VCaP (cell line): ENCODE results near the gene MACROD2.

ENCODE experiments used
- H3K27ac ChIP-seq: fragments of 450-650 bp; 2 replicates; pipeline ENCODE4 v1.5.1; 2017
- TF ChIP-seq, protein P1 (sequence below): fragments of 450-650 bp; conservative IDR thresholded peaks from 2 replicates; pipeline ENCODE4 v1.5.1; 2017; ENCODE audit warnings: mild to moderate bottlenecking, moderate library complexity

Gene MACROD2

DNA sequence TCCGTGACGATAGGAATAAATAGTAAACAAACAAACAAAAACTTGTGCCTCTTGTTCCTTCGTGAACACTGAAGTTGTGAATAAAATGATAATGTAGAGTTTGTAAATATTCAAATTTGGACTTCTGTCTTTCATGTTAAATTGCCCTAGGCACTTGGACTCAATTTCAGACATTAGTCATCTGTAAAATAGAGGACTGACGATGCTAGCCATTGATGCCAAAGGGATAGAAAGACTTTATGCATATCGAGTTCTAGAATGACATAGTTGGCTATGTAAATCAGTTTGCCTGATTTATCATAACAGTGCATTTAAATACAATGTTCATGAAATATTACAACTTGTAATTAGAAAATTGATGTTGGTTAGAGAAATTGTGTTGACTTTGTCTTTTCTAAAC, 388.0 kb downstream of the MACROD2 start:
- H3K27ac ChIP-seq, result no peak overlapping the region
- TF ChIP-seq, protein P1, sequence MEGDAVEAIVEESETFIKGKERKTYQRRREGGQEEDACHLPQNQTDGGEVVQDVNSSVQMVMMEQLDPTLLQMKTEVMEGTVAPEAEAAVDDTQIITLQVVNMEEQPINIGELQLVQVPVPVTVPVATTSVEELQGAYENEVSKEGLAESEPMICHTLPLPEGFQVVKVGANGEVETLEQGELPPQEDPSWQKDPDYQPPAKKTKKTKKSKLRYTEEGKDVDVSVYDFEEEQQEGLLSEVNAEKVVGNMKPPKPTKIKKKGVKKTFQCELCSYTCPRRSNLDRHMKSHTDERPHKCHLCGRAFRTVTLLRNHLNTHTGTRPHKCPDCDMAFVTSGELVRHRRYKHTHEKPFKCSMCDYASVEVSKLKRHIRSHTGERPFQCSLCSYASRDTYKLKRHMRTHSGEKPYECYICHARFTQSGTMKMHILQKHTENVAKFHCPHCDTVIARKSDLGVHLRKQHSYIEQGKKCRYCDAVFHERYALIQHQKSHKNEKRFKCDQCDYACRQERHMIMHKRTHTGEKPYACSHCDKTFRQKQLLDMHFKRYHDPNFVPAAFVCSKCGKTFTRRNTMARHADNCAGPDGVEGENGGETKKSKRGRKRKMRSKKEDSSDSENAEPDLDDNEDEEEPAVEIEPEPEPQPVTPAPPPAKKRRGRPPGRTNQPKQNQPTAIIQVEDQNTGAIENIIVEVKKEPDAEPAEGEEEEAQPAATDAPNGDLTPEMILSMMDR, result no peak

DNA sequence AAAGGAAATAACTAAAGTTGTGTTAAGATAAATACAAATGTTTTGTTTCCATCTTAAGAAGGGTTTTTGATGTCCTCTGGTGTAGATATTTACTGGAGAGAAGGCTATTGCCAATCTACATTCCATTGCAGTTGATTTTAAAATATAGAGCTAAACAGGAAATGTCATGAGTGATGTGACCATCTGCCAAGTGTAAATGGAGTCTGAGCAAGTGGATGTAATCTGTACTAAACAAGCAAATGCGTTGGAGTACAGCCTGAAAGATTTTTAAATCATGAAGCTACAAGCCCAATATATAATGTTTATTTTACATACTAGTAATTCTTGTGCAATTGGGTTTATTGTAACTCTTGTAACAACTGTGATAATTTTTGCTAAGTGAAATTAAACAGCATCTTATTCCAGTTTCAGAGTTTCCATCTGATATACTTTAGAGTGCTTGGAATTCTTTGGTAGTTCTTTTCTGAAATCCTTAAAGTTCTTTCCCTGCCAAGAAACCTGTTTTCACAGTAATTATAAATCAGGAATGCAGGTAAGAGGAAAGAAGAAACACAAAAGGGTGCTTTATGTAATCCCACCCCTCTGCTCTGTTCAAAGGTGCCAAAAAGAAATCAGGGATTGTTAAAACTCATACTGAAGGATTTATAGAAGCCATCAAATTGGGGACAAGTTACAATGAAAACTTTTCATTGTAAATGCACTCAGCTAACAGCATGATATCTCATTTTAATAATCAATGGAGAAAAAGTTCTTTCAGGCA, 389.3 kb downstream of the MACROD2 start:
- H3K27ac ChIP-seq, result no peak overlapping the region
- TF ChIP-seq, protein P1, result no peak

DNA sequence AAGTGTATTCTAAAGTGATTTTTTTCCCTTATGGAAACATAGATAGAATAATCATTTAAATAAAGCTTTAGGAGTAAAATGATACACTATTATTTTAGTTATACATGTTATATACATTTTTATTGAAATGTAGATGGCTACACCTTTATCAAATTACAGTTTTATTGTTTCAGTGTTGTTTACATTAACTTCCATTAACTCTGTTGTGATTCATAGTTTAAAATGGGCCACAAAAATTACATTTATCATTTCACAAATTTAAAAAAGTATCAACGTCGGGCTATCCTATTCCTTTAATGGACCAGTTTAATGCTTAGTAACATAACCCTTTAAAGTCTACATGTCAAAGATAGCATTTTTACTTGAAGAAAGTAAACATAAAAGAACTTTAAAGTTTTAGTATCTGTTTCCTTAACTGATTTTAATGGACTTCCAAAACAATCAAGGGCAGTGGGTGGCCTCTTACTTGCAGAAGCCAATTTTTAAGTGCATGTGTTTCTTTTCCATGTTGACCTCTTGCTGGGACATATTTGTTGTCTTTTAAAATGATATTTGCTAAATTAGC, 389.9 kb downstream of the MACROD2 start:
- TF ChIP-seq, protein P1, result no peak
- no peak overlapping the region for H3K27ac ChIP-seq

DNA sequence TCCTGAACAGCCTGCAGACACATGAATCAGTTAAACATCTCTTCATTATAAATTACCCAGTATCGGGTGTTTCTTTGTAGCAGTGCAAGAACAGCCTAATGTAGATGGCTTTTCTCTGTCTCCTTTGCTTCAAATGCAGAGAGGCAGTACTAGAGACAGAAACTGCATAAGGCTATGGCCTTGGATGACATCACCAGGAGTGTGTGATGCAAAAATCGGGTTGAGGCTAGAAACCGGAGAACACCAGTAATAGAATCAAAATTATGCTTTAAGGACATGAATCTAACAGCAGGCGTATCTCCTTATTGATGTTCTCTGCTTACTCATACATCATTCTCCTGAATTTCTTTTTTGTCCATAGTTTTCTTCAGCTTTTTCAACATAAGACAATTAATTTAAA, 391.4 kb downstream of the MACROD2 start:
- TF ChIP-seq, protein P1, result no peak
- H3K27ac ChIP-seq, result no peak overlapping the region

DNA sequence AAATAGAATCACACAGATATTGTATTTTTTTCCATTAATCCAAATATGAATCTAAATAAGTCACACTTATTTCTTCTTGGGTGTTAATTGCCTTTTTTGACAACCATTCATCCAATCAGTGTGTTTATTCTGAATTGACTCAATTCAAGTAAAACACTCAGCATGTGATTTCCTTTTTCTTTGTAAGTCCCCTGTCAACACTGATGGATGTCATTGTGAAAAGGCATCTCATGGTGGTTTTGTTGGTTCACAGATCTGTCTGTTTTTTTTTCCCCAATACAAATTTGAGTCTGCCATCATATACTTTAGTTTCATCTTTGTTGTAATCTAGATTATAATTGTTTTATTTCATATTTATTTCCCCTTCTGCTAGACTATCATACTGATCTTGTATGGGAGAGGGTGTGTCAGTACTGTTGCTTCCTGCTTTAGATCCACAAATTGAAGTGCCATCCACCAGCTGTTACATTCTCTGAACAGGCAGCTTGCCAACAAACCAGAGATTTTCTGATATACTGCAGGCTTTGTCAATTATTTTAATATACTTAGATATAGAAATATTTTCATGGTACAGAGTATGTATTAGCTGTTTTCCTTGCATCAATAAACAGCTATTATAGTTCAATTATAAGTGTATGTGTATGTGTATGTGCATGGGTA, 406.3 kb downstream of the MACROD2 start:
- no peak overlapping the region for H3K27ac ChIP-seq
- TF ChIP-seq, protein P1, result no peak

DNA sequence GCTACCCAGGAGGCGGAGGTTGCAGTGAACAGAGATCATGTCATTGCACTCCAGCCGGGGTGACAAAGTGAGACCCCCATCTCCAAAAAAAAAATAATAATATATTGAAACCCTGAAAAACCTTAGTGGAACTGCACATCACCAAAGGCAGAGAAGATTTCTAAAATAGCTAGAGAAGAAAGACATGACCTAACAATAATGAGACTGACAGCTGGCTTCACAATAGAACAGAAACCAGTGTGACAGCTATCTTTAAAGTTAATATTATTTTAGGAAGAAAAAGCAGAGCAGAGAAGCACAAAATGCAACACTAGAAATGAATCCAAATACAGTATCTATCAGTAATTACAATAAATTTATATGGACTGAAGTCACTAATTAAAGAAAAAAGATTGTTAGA, 409.2 kb downstream of the MACROD2 start:
- TF ChIP-seq, protein P1, result no peak
- no peak overlapping the region for H3K27ac ChIP-seq

DNA sequence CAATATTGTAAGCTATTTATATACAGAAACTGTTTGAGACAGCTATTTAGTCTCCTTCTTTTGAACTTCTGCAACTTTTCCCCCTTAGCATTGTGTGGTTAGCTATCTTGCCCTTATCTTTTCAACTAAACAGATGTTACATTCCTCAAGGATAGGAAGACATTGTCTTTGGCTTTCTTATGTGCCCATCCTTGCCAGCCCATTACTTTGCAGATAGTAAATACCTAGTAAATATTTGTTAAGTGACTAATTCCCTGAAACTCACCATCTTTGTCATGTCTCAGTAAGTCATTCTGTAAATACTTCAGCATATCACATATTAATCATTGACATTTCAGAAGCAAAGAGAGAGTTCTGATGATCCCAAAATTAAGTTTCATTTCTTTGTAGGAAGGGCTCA, 411.2 kb downstream of the MACROD2 start:
- H3K27ac ChIP-seq, result no peak overlapping the region
- TF ChIP-seq, protein P1, result no peak
